Retina (tissue), 1 donor: ENCODE data around the gene CTSD.

Experiments used
- DNase-seq: peaks from one replicate; pipeline ENCODE4 v3.0.0-alpha.2; 2016

CTSD gene

GRCh38 chr11:1719781-1720180 is 43.9 kb downstream of the CTSD start:
- no peak for DNase-seq

- DNase-seq, result no peak
These were observed 45.4 kb downstream of the CTSD start for GRCh38 chr11:1718326-1718725.

GRCh38 chr11:1717745-1718144 is 46.0 kb downstream of the CTSD start:
- no peak for DNase-seq

- DNase-seq, result no peak
These were observed 48.5 kb downstream of the CTSD start for GRCh38 chr11:1714908-1715885.

- DNase-seq, result no peak
These were observed 55.0 kb downstream of the CTSD start for GRCh38 chr11:1708716-1709115.

- no peak for DNase-seq
These were observed 56.0 kb downstream of the CTSD start for GRCh38 chr11:1707751-1708150.

GRCh38 chr11:1706634-1707400 is 56.9 kb downstream of the CTSD start:
- no peak for DNase-seq

- no peak for DNase-seq
These were observed 58.3 kb downstream of the CTSD start for GRCh38 chr11:1705126-1706052.

- DNase-seq, result no peak
These were observed 60.6 kb downstream of the CTSD start for GRCh38 chr11:1703146-1703545.
